GM23338 (cell line): Measurements from ENCODE around the gene FAM193B. TPM values are rescaled to one million over a fixed set of nuclear protein-coding genes. Genes with fewer than 3 reads are reported as not detected.
"Not testable (repeated sequence)": the region's sequence is repeated elsewhere in the genome, so short reads cannot be mapped to it uniquely, and the experiment has no call there.

Source experiments
- ATAC-seq: fragments of 200-7000 bp; cut with Tn5 transposase; 3 replicates; pipeline ENCODE4 v1.9.1; 2020
- DNase-seq: peaks from one replicate; pipeline ENCODE4 v3.0.0-alpha.2; 2015; ENCODE audit warnings: low spot score
- H2AFZ ChIP-seq: fragments of 200-600 bp; sonication (generic); 2 replicates; pipeline ENCODE4 v1.8.0; 2016; ENCODE audit warnings: antibody characterized with exemption, mild to moderate bottlenecking, moderate library complexity
- H3F3A ChIP-seq: fragments of 200-600 bp; sonication (generic); replicated peaks from 2 replicates; pipeline ENCODE4 v1.8.0; 2017; ENCODE audit warnings: antibody characterized with exemption, mixed run types, low read depth
- H3K27ac ChIP-seq: fragments of 200-600 bp; sonication (generic); 2 replicates; pipeline ENCODE4 v1.6.1; 2016; ENCODE audit warnings: low read depth
- H3K27me3 ChIP-seq: fragments of 200-600 bp; sonication (generic); 2 replicates; pipeline ENCODE4 v1.8.0; 2016; ENCODE audit warnings: mild to moderate bottlenecking, mixed run types, moderate library complexity; ENCODE audit not compliant: insufficient read depth
- H3K36me3 ChIP-seq: fragments of 200-600 bp; sonication (generic); 2 replicates; pipeline ENCODE4 v1.8.0; 2016; ENCODE audit warnings: mild to moderate bottlenecking; ENCODE audit not compliant: insufficient read depth
- H3K4me1 ChIP-seq: fragments of 200-600 bp; sonication (generic); 2 replicates; pipeline ENCODE4 v1.8.0; 2016; ENCODE audit warnings: mild to moderate bottlenecking, moderate library complexity; ENCODE audit not compliant: insufficient read depth
- H3K4me2 ChIP-seq: fragments of 200-600 bp; sonication (generic); 2 replicates; pipeline ENCODE4 v1.7.1; 2017; ENCODE audit warnings: mixed run types
- H3K4me3 ChIP-seq: fragments of 200-600 bp; sonication (generic); 2 replicates; pipeline ENCODE4 v1.6.1; 2016; ENCODE audit warnings: mixed run types
- H3K79me2 ChIP-seq: fragments of 200-600 bp; sonication (generic); replicated peaks from 2 replicates; pipeline ENCODE4 v1.8.0; 2017; ENCODE audit warnings: mild to moderate bottlenecking; ENCODE audit not compliant: insufficient read depth
- H3K9me2 ChIP-seq: fragments of 200-600 bp; sonication (generic); 2 replicates; pipeline ENCODE4 v1.8.0; 2017; ENCODE audit not compliant: insufficient read depth
- H4K20me1 ChIP-seq: fragments of 200-600 bp; sonication (generic); replicated peaks from 2 replicates; pipeline ENCODE4 v1.8.0; 2017; ENCODE audit warnings: mild to moderate bottlenecking; ENCODE audit not compliant: insufficient read depth
- H3K27ac Mint-ChIP-seq: 2 replicates; pipeline ENCODE4 v1.8.0; 2020; ENCODE audit warnings: inconsistent platforms, mild to moderate bottlenecking, moderate library complexity, mixed read lengths
- H3K27me3 Mint-ChIP-seq: 3 replicates; pipeline ENCODE4 v1.8.0; 2022; ENCODE audit warnings: low read depth, mild to moderate bottlenecking, moderate library complexity, mixed read lengths, inconsistent platforms; ENCODE audit not compliant: insufficient read depth, poor library complexity
- H3K36me3 Mint-ChIP-seq: 3 replicates; pipeline ENCODE4 v1.8.0; 2021; ENCODE audit warnings: low read depth, mild to moderate bottlenecking, inconsistent platforms, moderate library complexity, mixed read lengths
- H3K4me1 Mint-ChIP-seq: 3 replicates; pipeline ENCODE4 v1.8.0; 2020; ENCODE audit warnings: mild to moderate bottlenecking, inconsistent platforms, mixed read lengths
- H3K4me3 Mint-ChIP-seq: 3 replicates; pipeline ENCODE4 v1.8.0; 2021; ENCODE audit warnings: moderate library complexity, mild to moderate bottlenecking, inconsistent platforms, mixed read lengths
- H3K9me3 Mint-ChIP-seq: 3 replicates; pipeline ENCODE4 v1.8.0; 2020; ENCODE audit warnings: moderate library complexity, mild to moderate bottlenecking, inconsistent platforms, mixed read lengths
- CREB1 ChIP-seq: fragments of 250-450 bp; sonication (Bioruptor Pico); IDR thresholded peaks from 2 replicates; pipeline ENCODE4 v1.5.0; 2020; ENCODE audit warnings: low read depth, mild to moderate bottlenecking, moderate library complexity
- EZH2phosphoT487 ChIP-seq: fragments of 200-600 bp; sonication (generic); IDR thresholded peaks from one replicate; pipeline ENCODE4 v1.8.1; 2018; ENCODE audit warnings: antibody characterized with exemption; ENCODE audit not compliant: unreplicated experiment
- NANOG ChIP-seq: IDR thresholded peaks from 2 replicates; pipeline ENCODE4 v1.6.1; 2016; ENCODE audit warnings: antibody characterized with exemption, borderline replicate concordance
- ZNF331 ChIP-seq: fragments of 250-450 bp; sonication (Bioruptor Pico); IDR thresholded peaks from 2 replicates; pipeline ENCODE4 v1.5.0; 2020; ENCODE audit warnings: low read depth, mild to moderate bottlenecking, moderate library complexity
- polyA plus RNA-seq: library from polyadenylated mRNA; unstranded; fragments of >200 nt; fragmentation: Nextera tagmentation; extraction: Ambion mirVana; gene quantifications from 2 replicates; pipeline ENCODE4 v1.2.1, GENCODE V29; 2016
- total RNA-seq: library from RNA; depleted of rRNA; stranded (reverse); fragments of >200 nt; shearing (Covaris generic); gene quantifications from 2 replicates; pipeline ENCODE4 v1.2.3, GENCODE V29; 2014
- TF ChIP-seq, protein P1 (sequence below), 2 experiments: fragments of 200-600 bp in 1 of 2; sonication (generic) in 1 of 2; conservative IDR thresholded peaks; 2 replicates each; pipeline versions ENCODE4 v1.5.1 to v1.6.1; 2016 to 2017; ENCODE audit warnings: antibody characterized with exemption in 2 of 2, low read depth in 2 of 2, mild to moderate bottlenecking in 2 of 2, moderate library complexity in 1 of 2
- TF ChIP-seq, protein P2 (sequence below): IDR thresholded peaks from 2 replicates; pipeline ENCODE4 v1.6.1; 2016; ENCODE audit warnings: antibody characterized with exemption
- TF ChIP-seq, protein P3 (sequence below): fragments of 250-450 bp; sonication (Bioruptor Pico); IDR thresholded peaks from 2 replicates; pipeline ENCODE4 v1.5.0; 2020; ENCODE audit warnings: mild to moderate bottlenecking, moderate library complexity

The FAM193B gene
- total and polyA plus RNA-seq, 2 experiments from 2014 or later, result 44.4 to 58.6 TPM

DNA sequence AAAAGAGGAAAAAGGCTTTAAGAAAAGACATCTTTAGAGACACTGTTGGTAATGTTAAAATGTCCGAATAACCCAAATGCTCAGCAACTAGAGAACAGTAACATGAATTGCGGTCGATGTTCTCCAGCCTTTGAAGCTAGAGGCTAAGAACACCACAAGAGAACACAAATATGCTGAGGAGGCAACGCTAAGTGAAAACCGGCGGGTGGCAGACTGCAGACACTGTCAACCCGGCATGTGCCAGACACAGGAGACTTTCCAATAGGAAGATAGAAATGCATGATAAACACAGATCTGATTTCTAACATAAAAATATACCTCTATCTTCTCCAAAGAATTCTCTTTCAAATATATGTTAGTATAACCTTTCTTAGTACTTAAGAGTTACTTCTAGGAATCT lies 19.2 kb downstream of the FAM193B start:
- 0 out of 2 replicates have a peak, but pooled peaks cover 2% of the 10 kb centered on the region for H3F3A ChIP-seq
- H3K4me3 Mint-ChIP-seq, result no peak overlapping the region
- H3K9me3 Mint-ChIP-seq, result no peaks in the 10 kb centered on the region
- no peak for ATAC-seq
- peaks cover 3% of the 10 kb centered on the region for H3K27me3 Mint-ChIP-seq
- peaks cover 3% of the 10 kb centered on the region; the same call in 2 of the 3 replicates for H3K4me1 Mint-ChIP-seq
- no peak overlapping the region for H3K4me3 ChIP-seq
- no peak overlapping the region for H2AFZ ChIP-seq
- H3K36me3 ChIP-seq, result peaks cover 14% of the 10 kb centered on the region
- no peak overlapping the region for H3K27ac Mint-ChIP-seq
- H4K20me1 ChIP-seq, result peaks cover 29% of the 10 kb centered on the region
- H3K4me1 ChIP-seq, result no peaks in the 10 kb centered on the region
- TF ChIP-seq, protein P1, sequence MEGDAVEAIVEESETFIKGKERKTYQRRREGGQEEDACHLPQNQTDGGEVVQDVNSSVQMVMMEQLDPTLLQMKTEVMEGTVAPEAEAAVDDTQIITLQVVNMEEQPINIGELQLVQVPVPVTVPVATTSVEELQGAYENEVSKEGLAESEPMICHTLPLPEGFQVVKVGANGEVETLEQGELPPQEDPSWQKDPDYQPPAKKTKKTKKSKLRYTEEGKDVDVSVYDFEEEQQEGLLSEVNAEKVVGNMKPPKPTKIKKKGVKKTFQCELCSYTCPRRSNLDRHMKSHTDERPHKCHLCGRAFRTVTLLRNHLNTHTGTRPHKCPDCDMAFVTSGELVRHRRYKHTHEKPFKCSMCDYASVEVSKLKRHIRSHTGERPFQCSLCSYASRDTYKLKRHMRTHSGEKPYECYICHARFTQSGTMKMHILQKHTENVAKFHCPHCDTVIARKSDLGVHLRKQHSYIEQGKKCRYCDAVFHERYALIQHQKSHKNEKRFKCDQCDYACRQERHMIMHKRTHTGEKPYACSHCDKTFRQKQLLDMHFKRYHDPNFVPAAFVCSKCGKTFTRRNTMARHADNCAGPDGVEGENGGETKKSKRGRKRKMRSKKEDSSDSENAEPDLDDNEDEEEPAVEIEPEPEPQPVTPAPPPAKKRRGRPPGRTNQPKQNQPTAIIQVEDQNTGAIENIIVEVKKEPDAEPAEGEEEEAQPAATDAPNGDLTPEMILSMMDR (conservative IDR thresholded peaks at IDR 0.05; ENCODE audit: low read depth in 2 of 2), result no peak
- peaks cover 49% of the 10 kb centered on the region for H3K36me3 Mint-ChIP-seq
- no peaks in the 10 kb centered on the region for H3K27me3 ChIP-seq
- peaks cover 3% of the 10 kb centered on the region for H3K79me2 ChIP-seq
- no peak for DNase-seq
- no peak overlapping the region for H3K27ac ChIP-seq
- no peak overlapping the region for H3K4me2 ChIP-seq
- H3K9me2 ChIP-seq, result no peaks in the 10 kb centered on the region

DNA sequence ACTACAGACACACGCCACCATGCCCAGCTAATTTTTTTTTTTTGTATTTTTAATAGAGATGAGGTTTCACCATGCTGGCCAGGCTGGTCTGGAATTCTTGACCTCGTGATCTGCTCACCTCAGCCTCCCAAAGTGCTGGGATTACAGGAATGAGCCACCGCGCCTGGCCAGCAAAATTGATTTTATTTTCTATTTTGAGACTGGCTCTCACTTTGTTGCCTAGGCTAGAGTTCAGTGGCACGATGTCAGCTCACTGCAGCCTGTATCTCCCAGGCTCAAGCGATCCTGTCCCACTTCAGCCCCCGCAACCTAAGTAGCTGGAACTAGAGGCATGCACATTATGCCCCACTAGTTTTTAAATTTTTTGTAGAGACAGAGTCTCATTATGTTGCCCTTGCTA lies 19.9 kb downstream of the FAM193B start:
- not testable (repeated sequence) for H3K4me1 Mint-ChIP-seq, H3K27me3 ChIP-seq, H3K4me2 ChIP-seq, H3K9me2 ChIP-seq, H3K79me2 ChIP-seq, H2AFZ ChIP-seq, DNase-seq, H3K27ac Mint-ChIP-seq, H3K27me3 Mint-ChIP-seq, H3F3A ChIP-seq, H3K4me3 Mint-ChIP-seq, H3K27ac ChIP-seq, H3K9me3 Mint-ChIP-seq, H3K4me3 ChIP-seq, ATAC-seq, H3K4me1 ChIP-seq
- Histone ChIP-seq H3K36me3 (peaks cover 14% of the 10 kb centered on the region), H4K20me1 (peaks cover 27% of the 10 kb centered on the region)
- H3K36me3 Mint-ChIP-seq, result peaks cover 50% of the 10 kb centered on the region

DNA sequence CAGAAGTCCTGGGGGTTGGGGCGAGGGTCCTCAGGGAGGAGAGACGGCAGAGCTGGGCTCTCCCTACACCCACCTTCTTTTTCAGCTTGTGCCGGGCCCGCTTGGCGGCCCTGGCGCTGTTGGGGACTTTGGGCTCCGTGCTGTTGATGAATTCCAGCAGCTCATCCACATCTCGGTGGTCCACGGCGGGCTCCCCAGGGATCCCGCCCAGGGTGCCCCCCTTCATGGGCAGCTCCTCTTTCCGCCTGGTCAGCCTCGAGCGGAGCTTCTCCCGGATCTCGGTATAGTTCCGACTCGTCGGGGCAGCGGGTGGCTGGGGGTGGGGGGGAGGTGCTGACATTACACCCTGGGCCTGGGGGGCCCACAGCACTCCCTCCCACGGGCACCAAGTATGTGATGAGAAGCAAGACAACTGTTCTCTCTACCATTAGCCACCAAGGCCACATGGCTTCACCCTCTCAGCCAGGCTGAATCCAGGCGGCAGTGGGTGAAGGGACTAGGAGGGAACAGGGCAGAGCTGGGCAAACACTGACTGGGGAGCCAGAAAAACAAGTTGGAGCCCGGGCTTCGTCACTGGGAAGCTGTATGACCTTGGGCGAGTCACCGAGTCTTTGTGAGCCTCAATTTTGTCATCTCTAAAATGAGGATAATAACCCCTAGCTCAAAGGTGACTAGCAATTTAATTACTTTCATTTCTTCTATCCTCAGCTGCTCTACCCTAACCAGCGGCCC lies 23.0 kb downstream of the FAM193B start:
- DNase-seq, result no peak
- Histone ChIP-seq H3K36me3 (peaks cover 7% of the 10 kb centered on the region; the same call in 1 of the 2 replicates), H4K20me1 (peaks cover 13% of the 10 kb centered on the region), H3F3A (0 out of 2 replicates have a peak, but pooled peaks cover 2% of the 10 kb centered on the region), H3K4me1 (no peaks in the 10 kb centered on the region), H3K27me3 (no peaks in the 10 kb centered on the region), H2AFZ (no peak overlapping the region), H3K4me3 (no peak overlapping the region), H3K4me2 (no peak overlapping the region), H3K79me2 (no peaks in the 10 kb centered on the region), H3K27ac (no peak overlapping the region), H3K9me2 (no peaks in the 10 kb centered on the region)
- Mint-ChIP-seq H3K4me3 (no peak overlapping the region), H3K4me1 (no peaks in the 10 kb centered on the region), H3K9me3 (no peaks in the 10 kb centered on the region), H3K27ac (no peak overlapping the region), H3K27me3 (peaks cover 1% of the 10 kb centered on the region), H3K36me3 (peaks cover 31% of the 10 kb centered on the region)
- no peak for ATAC-seq
- TF ChIP-seq CREB1 (CRISPR knock-in tag) (no peak), NANOG (no peak), ZNF331 (no peak), EZH2phosphoT487 (no peak)
- TF ChIP-seq, protein P2, sequence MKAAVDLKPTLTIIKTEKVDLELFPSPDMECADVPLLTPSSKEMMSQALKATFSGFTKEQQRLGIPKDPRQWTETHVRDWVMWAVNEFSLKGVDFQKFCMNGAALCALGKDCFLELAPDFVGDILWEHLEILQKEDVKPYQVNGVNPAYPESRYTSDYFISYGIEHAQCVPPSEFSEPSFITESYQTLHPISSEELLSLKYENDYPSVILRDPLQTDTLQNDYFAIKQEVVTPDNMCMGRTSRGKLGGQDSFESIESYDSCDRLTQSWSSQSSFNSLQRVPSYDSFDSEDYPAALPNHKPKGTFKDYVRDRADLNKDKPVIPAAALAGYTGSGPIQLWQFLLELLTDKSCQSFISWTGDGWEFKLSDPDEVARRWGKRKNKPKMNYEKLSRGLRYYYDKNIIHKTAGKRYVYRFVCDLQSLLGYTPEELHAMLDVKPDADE, result no peak
- TF ChIP-seq, protein P3, sequence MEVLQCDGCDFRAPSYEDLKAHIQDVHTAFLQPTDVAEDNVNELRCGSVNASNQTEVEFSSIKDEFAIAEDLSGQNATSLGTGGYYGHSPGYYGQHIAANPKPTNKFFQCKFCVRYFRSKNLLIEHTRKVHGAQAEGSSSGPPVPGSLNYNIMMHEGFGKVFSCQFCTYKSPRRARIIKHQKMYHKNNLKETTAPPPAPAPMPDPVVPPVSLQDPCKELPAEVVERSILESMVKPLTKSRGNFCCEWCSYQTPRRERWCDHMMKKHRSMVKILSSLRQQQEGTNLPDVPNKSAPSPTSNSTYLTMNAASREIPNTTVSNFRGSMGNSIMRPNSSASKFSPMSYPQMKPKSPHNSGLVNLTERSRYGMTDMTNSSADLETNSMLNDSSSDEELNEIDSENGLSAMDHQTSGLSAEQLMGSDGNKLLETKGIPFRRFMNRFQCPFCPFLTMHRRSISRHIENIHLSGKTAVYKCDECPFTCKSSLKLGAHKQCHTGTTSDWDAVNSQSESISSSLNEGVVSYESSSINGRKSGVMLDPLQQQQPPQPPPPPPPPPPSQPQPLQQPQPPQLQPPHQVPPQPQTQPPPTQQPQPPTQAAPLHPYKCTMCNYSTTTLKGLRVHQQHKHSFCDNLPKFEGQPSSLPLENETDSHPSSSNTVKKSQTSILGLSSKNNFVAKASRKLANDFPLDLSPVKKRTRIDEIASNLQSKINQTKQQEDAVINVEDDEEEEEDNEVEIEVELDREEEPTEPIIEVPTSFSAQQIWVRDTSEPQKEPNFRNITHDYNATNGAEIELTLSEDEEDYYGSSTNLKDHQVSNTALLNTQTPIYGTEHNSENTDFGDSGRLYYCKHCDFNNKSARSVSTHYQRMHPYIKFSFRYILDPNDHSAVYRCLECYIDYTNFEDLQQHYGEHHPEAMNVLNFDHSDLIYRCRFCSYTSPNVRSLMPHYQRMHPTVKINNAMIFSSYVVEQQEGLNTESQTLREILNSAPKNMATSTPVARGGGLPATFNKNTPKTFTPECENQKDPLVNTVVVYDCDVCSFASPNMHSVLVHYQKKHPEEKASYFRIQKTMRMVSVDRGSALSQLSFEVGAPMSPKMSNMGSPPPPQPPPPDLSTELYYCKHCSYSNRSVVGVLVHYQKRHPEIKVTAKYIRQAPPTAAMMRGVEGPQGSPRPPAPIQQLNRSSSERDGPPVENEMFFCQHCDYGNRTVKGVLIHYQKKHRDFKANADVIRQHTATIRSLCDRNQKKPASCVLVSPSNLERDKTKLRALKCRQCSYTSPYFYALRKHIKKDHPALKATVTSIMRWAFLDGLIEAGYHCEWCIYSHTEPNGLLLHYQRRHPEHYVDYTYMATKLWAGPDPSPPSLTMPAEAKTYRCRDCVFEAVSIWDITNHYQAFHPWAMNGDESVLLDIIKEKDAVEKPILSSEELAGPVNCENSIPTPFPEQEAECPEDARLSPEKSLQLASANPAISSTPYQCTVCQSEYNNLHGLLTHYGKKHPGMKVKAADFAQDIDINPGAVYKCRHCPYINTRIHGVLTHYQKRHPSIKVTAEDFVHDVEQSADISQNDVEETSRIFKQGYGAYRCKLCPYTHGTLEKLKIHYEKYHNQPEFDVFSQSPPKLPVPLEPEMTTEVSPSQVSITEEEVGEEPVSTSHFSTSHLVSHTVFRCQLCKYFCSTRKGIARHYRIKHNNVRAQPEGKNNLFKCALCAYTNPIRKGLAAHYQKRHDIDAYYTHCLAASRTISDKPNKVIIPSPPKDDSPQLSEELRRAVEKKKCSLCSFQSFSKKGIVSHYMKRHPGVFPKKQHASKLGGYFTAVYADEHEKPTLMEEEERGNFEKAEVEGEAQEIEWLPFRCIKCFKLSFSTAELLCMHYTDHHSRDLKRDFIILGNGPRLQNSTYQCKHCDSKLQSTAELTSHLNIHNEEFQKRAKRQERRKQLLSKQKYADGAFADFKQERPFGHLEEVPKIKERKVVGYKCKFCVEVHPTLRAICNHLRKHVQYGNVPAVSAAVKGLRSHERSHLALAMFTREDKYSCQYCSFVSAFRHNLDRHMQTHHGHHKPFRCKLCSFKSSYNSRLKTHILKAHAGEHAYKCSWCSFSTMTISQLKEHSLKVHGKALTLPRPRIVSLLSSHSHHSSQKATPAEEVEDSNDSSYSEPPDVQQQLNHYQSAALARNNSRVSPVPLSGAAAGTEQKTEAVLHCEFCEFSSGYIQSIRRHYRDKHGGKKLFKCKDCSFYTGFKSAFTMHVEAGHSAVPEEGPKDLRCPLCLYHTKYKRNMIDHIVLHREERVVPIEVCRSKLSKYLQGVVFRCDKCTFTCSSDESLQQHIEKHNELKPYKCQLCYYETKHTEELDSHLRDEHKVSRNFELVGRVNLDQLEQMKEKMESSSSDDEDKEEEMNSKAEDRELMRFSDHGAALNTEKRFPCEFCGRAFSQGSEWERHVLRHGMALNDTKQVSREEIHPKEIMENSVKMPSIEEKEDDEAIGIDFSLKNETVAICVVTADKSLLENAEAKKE, result no peak
